Thyroid gland (tissue), 4 donors: Measurements from ENCODE around the gene ATP6V1D.
"Not testable (repeated sequence)": the region's sequence is repeated elsewhere in the genome, so short reads cannot be mapped to it uniquely, and the experiment has no call there.

Experiments used
- POLR2A ChIP-seq, 2 donors: fragments of 450-650 bp; IDR thresholded peaks; one replicate each; pipeline ENCODE4 v1.6.1; 2017; ENCODE audit warnings: antibody characterized with exemption in 2 of 2, mild to moderate bottlenecking in 2 of 2, moderate library complexity in 1 of 2
- TF ChIP-seq, protein P1 (sequence below), 6 experiments: fragments of 200-600 bp in 3 of 6; fragments of 450-650 bp in 3 of 6; sonication (generic) in 3 of 6; IDR thresholded peaks; one replicate each; pipeline ENCODE4 v1.5.1; 2016 to 2019; ENCODE audit warnings: antibody characterized with exemption in 6 of 6, mild to moderate bottlenecking in 2 of 6, inconsistent platforms in 1 of 6, moderate library complexity in 1 of 6

- TF ChIP-seq POLR2A (IDR thresholded peaks at IDR 0.05) = not testable (repeated sequence)
- TF ChIP-seq, protein P1, sequence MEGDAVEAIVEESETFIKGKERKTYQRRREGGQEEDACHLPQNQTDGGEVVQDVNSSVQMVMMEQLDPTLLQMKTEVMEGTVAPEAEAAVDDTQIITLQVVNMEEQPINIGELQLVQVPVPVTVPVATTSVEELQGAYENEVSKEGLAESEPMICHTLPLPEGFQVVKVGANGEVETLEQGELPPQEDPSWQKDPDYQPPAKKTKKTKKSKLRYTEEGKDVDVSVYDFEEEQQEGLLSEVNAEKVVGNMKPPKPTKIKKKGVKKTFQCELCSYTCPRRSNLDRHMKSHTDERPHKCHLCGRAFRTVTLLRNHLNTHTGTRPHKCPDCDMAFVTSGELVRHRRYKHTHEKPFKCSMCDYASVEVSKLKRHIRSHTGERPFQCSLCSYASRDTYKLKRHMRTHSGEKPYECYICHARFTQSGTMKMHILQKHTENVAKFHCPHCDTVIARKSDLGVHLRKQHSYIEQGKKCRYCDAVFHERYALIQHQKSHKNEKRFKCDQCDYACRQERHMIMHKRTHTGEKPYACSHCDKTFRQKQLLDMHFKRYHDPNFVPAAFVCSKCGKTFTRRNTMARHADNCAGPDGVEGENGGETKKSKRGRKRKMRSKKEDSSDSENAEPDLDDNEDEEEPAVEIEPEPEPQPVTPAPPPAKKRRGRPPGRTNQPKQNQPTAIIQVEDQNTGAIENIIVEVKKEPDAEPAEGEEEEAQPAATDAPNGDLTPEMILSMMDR (IDR thresholded peaks at IDR 0.05) = not testable (repeated sequence)
Observed at GRCh38 chr14:67329666-67330065, 29.9 kb downstream of the ATP6V1D start.
